GM12873 (cell line): ENCODE results near the gene TNFAIP1.

Experiments used
- TF ChIP-seq, protein P1 (sequence below): IDR thresholded peaks from 2 replicates; pipeline ENCODE4 v1.5.1; 2012; ENCODE audit warnings: low read depth, mild to moderate bottlenecking, moderate library complexity, low read length, control low read depth; ENCODE audit not compliant: insufficient read depth; ENCODE audit errors: missing control alignments

TNFAIP1 gene

DNA sequence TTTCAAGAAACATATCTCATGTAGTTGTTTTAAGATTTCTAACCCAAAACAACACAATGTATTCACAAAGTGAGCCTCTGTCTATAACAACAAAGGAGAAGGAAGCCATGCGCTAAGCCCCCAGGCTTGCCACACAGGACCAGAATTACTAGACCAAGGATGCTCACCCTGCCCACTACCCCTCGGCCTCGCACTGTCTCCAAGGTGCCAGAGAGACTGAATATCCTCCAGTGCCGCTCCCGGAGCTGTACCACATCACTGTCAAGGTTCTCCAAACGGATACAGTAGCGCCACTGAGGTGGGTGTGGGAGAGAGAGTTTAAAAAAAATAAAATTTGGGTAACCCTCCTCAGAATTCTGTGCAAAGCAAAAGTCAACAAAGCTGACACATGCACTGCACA is 14.7 kb downstream of the TNFAIP1 start:
- TF ChIP-seq, protein P1, sequence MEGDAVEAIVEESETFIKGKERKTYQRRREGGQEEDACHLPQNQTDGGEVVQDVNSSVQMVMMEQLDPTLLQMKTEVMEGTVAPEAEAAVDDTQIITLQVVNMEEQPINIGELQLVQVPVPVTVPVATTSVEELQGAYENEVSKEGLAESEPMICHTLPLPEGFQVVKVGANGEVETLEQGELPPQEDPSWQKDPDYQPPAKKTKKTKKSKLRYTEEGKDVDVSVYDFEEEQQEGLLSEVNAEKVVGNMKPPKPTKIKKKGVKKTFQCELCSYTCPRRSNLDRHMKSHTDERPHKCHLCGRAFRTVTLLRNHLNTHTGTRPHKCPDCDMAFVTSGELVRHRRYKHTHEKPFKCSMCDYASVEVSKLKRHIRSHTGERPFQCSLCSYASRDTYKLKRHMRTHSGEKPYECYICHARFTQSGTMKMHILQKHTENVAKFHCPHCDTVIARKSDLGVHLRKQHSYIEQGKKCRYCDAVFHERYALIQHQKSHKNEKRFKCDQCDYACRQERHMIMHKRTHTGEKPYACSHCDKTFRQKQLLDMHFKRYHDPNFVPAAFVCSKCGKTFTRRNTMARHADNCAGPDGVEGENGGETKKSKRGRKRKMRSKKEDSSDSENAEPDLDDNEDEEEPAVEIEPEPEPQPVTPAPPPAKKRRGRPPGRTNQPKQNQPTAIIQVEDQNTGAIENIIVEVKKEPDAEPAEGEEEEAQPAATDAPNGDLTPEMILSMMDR: no peak

GRCh38 chr17:28357061-28357900 is 21.7 kb downstream of the TNFAIP1 start, which contains the start of gene POLDIP2:
Gene POLDIP2 (minus strand): TSS chr17:28357527. CDS start chr17:28357448, 79 bp downstream.
- TF ChIP-seq, protein P1: no peak

- TF ChIP-seq, protein P1: no peak
These were observed 22.3 kb downstream of the TNFAIP1 start for GRCh38 chr17:28357901-28358197.

DNA sequence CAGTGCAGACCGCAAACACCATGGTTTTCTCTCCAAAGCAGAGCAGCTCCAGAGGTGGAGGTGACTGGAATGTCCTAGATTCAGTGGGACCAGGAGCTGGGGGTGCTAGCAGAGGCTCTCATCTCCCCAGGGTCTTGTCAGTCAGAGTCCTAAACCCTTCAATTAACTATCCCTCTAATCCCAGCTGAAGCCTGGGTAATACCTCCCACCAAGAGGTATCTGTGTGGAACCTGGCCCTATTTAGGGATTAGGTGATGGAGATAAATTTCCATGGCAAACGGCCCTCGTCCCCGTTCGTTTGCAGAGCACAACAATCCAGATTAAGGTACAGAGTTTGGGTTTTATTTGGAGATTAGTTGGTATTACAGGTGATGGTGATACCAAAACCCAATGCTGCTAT is 27.6 kb downstream of the TNFAIP1 start:
- TF ChIP-seq, protein P1: no peak

DNA sequence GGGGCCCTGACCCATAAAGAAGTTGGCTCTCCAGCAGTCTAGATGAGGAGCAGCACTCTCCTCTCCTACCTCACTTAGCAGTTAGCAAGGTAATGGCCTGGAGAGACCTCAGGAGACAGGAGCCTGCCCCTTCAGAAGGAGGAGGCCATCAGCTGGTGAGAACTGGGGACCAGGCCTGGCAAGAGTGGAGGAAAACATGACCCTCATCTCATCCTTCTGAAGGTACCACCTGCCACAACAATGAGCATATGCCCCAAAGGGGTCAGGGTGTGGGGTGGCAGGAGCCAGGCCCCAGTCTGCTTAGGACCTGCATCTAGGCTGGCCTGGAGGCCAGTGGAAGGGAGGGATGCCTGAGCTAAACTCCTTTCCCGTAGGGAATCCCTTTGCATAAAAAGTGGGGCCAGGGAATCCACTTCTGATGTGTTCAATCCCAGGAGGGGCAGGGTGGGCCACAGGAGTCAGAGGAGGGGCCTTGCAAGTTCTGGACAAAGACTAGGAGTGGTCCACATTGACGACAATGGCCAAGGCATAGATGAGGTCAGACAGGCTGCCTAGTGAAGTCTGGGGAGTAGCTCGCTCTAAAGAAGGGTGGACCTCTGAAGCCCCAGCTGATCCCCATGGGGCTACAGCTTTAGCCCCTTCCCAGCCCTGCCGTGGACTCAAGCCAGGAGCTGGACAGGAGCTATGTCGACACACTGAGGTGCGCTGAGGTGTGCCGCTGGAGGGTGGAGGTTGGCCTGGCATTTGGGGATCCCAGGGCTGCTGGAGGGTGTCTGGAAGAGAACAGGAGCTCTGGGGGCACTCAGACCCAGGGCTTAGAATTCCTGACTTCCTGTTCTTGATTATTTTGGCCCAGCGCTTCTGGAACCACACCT is 28.5 kb downstream of the TNFAIP1 start:
- TF ChIP-seq, protein P1: no peak

GRCh38 chr17:28364665-28365363 is 29.3 kb downstream of the TNFAIP1 start, which contains the start of gene SEBOX:
Gene SEBOX (minus strand): TSS chr17:28365199. CDS start chr17:28365151, 48 bp downstream.
- TF ChIP-seq, protein P1: no peak

GRCh38 chr17:28365487-28365886 is 29.9 kb downstream of the TNFAIP1 start:
- TF ChIP-seq, protein P1: no peak
